HG02870 (cell line): ENCODE data around the gene CPED1.
"Not testable (repeated sequence)": the region's sequence is repeated elsewhere in the genome, so short reads cannot be mapped to it uniquely, and the experiment has no call there.

ENCODE experiments used
- ATAC-seq: cut with Tn5 transposase; IDR thresholded peaks from one replicate; pipeline ENCODE4 v1.9.1; 2021; ENCODE audit warnings: mild to moderate bottlenecking, moderate library complexity; ENCODE audit not compliant: unreplicated experiment

The CPED1 gene

GRCh38 chr7:121083790-121084251 is 95.3 kb downstream of the CPED1 start:
- no peak for ATAC-seq

GRCh38 chr7:121084256-121084655 is 95.7 kb downstream of the CPED1 start:
- no peak for ATAC-seq

- ATAC-seq = no peak
Observed at GRCh38 chr7:121084748-121085336, 96.3 kb downstream of the CPED1 start.

GRCh38 chr7:121085922-121086321 is 97.4 kb downstream of the CPED1 start:
- no peak for ATAC-seq

- ATAC-seq = no peak
Observed at GRCh38 chr7:121088870-121089269, 100.4 kb downstream of the CPED1 start.

GRCh38 chr7:121094829-121095228 is 106.3 kb downstream of the CPED1 start:
- ATAC-seq = no peak

GRCh38 chr7:121097577-121097976 is 109.1 kb downstream of the CPED1 start:
- no peak for ATAC-seq

- ATAC-seq = no peak
Observed at GRCh38 chr7:121099572-121099971, 111.1 kb downstream of the CPED1 start.

- ATAC-seq = no peak
Observed at GRCh38 chr7:121101083-121101482, 112.6 kb downstream of the CPED1 start.

- ATAC-seq = no peak
Observed at GRCh38 chr7:121101621-121102020, 113.1 kb downstream of the CPED1 start.

- no peak for ATAC-seq
Observed at GRCh38 chr7:121102619-121103018, 114.1 kb downstream of the CPED1 start.

GRCh38 chr7:121103086-121103485 is 114.6 kb downstream of the CPED1 start:
- ATAC-seq = no peak

- no peak for ATAC-seq
Observed at GRCh38 chr7:121103579-121103978, 115.1 kb downstream of the CPED1 start.

GRCh38 chr7:121105262-121105661 is 116.8 kb downstream of the CPED1 start:
- no peak for ATAC-seq

- peak; percentile 94 for ATAC-seq
Observed at GRCh38 chr7:121107923-121108498, 119.5 kb downstream of the CPED1 start.

GRCh38 chr7:121109145-121109544 is 120.6 kb downstream of the CPED1 start:
- ATAC-seq = no peak

- no peak for ATAC-seq
Observed at GRCh38 chr7:121113288-121113687, 124.8 kb downstream of the CPED1 start.

- ATAC-seq = no peak
Observed at GRCh38 chr7:121116396-121116795, 127.9 kb downstream of the CPED1 start.

- ATAC-seq = no peak
Observed at GRCh38 chr7:121119047-121119446, 130.5 kb downstream of the CPED1 start.

GRCh38 chr7:121123032-121123431 is 134.5 kb downstream of the CPED1 start:
- no peak for ATAC-seq

- not testable (repeated sequence) for ATAC-seq
Observed at GRCh38 chr7:121125454-121125853, 136.9 kb downstream of the CPED1 start.

- no peak for ATAC-seq
Observed at GRCh38 chr7:121126201-121126600, 137.7 kb downstream of the CPED1 start.
